Ishikawa (cell line): ENCODE results near the gene RRAS2.

ENCODE experiments used
- CEBPB ChIP-seq: IDR thresholded peaks from 2 replicates; pipeline ENCODE4 v1.6.1; 2012
- CREB1 ChIP-seq: IDR thresholded peaks from 2 replicates; pipeline ENCODE4 v1.6.1; 2012; ENCODE audit warnings: low read depth
- EGR1 ChIP-seq: IDR thresholded peaks from 2 replicates; pipeline ENCODE4 v1.6.1; 2012
- EP300 ChIP-seq: IDR thresholded peaks from 2 replicates; pipeline ENCODE4 v1.6.1; 2012; ENCODE audit warnings: borderline replicate concordance
- FOXM1 ChIP-seq: IDR thresholded peaks from 2 replicates; pipeline ENCODE4 v1.6.1; 2012; ENCODE audit warnings: low read depth, borderline replicate concordance
- MAX ChIP-seq: IDR thresholded peaks from 2 replicates; pipeline ENCODE4 v1.6.1; 2012
- NFIC ChIP-seq: IDR thresholded peaks from 2 replicates; pipeline ENCODE4 v1.6.1; 2012
- RAD21 ChIP-seq: IDR thresholded peaks from 2 replicates; pipeline ENCODE4 v1.6.1; 2012; ENCODE audit warnings: low read depth
- REST ChIP-seq: IDR thresholded peaks from 2 replicates; pipeline ENCODE4 v1.6.1; 2012; ENCODE audit warnings: low read depth, mild to moderate bottlenecking
- TAF1 ChIP-seq: IDR thresholded peaks from 2 replicates; pipeline ENCODE4 v1.6.1; 2012; ENCODE audit warnings: low read depth, mild to moderate bottlenecking
- TCF12 ChIP-seq: IDR thresholded peaks from 2 replicates; pipeline ENCODE4 v1.6.1; 2012; ENCODE audit warnings: low read depth
- TEAD4 ChIP-seq: IDR thresholded peaks from 2 replicates; pipeline ENCODE4 v1.6.1; 2012
- YY1 ChIP-seq: IDR thresholded peaks from 2 replicates; pipeline ENCODE4 v1.6.1; 2012; ENCODE audit warnings: low read depth
- ZBTB7A ChIP-seq: IDR thresholded peaks from 2 replicates; pipeline ENCODE4 v1.6.1; 2012; ENCODE audit warnings: low read depth
- TF ChIP-seq, protein P1 (sequence below): IDR thresholded peaks from 2 replicates; pipeline ENCODE4 v1.6.1; 2012

Gene RRAS2

GRCh38 chr11:14347494-14347893 is 11.5 kb downstream of the RRAS2 start:
- TF ChIP-seq RAD21 (no peak), REST (no peak), EGR1 (no peak), EP300 (no peak), ZBTB7A (no peak), YY1 (no peak), TEAD4 (no peak), FOXM1 (no peak), NFIC (no peak), TCF12 (no peak), CEBPB (no peak)

GRCh38 chr11:14346303-14346955 is 12.6 kb downstream of the RRAS2 start:
- TF ChIP-seq TAF1 = no peak
- no peak for TF ChIP-seq CREB1
- no peak for TF ChIP-seq TEAD4
- no peak for TF ChIP-seq REST
- TF ChIP-seq, protein P1, sequence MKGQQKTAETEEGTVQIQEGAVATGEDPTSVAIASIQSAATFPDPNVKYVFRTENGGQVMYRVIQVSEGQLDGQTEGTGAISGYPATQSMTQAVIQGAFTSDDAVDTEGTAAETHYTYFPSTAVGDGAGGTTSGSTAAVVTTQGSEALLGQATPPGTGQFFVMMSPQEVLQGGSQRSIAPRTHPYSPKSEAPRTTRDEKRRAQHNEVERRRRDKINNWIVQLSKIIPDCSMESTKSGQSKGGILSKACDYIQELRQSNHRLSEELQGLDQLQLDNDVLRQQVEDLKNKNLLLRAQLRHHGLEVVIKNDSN = no peak
- no peak for TF ChIP-seq FOXM1
- TF ChIP-seq CEBPB = no peak
- TF ChIP-seq NFIC = no peak
- TF ChIP-seq TCF12 = no peak
- TF ChIP-seq ZBTB7A = no peak
- TF ChIP-seq YY1 = no peak
- no peak for TF ChIP-seq EGR1
- TF ChIP-seq EP300 = no peak
- TF ChIP-seq RAD21 = no peak

GRCh38 chr11:14345668-14346067 is 13.3 kb downstream of the RRAS2 start:
- no peak for TF ChIP-seq CREB1
- TF ChIP-seq MAX = no peak
- no peak for TF ChIP-seq RAD21
- TF ChIP-seq TCF12 = no peak
- no peak for TF ChIP-seq YY1
- no peak for TF ChIP-seq TAF1
- TF ChIP-seq, protein P1 = no peak
- TF ChIP-seq EP300 = no peak
- no peak for TF ChIP-seq TEAD4
- no peak for TF ChIP-seq CEBPB
- no peak for TF ChIP-seq ZBTB7A
- no peak for TF ChIP-seq FOXM1
- no peak for TF ChIP-seq REST
- TF ChIP-seq EGR1 = no peak
- no peak for TF ChIP-seq NFIC

GRCh38 chr11:14342906-14343305 is 16.1 kb downstream of the RRAS2 start:
- no peak for TF ChIP-seq ZBTB7A
- no peak for TF ChIP-seq NFIC
- TF ChIP-seq MAX = no peak
- no peak for TF ChIP-seq YY1
- TF ChIP-seq EP300 = no peak
- TF ChIP-seq CEBPB = no peak
- no peak for TF ChIP-seq CREB1
- TF ChIP-seq TEAD4 = no peak
- no peak for TF ChIP-seq FOXM1
- no peak for TF ChIP-seq TCF12
- TF ChIP-seq, protein P1 = no peak
- no peak for TF ChIP-seq TAF1
- no peak for TF ChIP-seq REST
